GM23338 (cell line): ENCODE data around the gene TOMM40L. TPM values are rescaled to one million over a fixed set of nuclear protein-coding genes. Genes with fewer than 3 reads are reported as not detected.

ENCODE experiments used
- ATAC-seq: fragments of 200-7000 bp; cut with Tn5 transposase; 3 replicates; pipeline ENCODE4 v1.9.1; 2020
- DNase-seq: peaks from one replicate; pipeline ENCODE4 v3.0.0-alpha.2; 2015; ENCODE audit warnings: low spot score
- H2AFZ ChIP-seq: fragments of 200-600 bp; sonication (generic); 2 replicates; pipeline ENCODE4 v1.8.0; 2016; ENCODE audit warnings: antibody characterized with exemption, mild to moderate bottlenecking, moderate library complexity
- H3F3A ChIP-seq: fragments of 200-600 bp; sonication (generic); replicated peaks from 2 replicates; pipeline ENCODE4 v1.8.0; 2017; ENCODE audit warnings: antibody characterized with exemption, mixed run types, low read depth
- H3K27ac ChIP-seq: fragments of 200-600 bp; sonication (generic); 2 replicates; pipeline ENCODE4 v1.6.1; 2016; ENCODE audit warnings: low read depth
- H3K27me3 ChIP-seq: fragments of 200-600 bp; sonication (generic); 2 replicates; pipeline ENCODE4 v1.8.0; 2016; ENCODE audit warnings: mild to moderate bottlenecking, mixed run types, moderate library complexity; ENCODE audit not compliant: insufficient read depth
- H3K36me3 ChIP-seq: fragments of 200-600 bp; sonication (generic); 2 replicates; pipeline ENCODE4 v1.8.0; 2016; ENCODE audit warnings: mild to moderate bottlenecking; ENCODE audit not compliant: insufficient read depth
- H3K4me1 ChIP-seq: fragments of 200-600 bp; sonication (generic); 2 replicates; pipeline ENCODE4 v1.8.0; 2016; ENCODE audit warnings: mild to moderate bottlenecking, moderate library complexity; ENCODE audit not compliant: insufficient read depth
- H3K4me2 ChIP-seq: fragments of 200-600 bp; sonication (generic); 2 replicates; pipeline ENCODE4 v1.7.1; 2017; ENCODE audit warnings: mixed run types
- H3K4me3 ChIP-seq: fragments of 200-600 bp; sonication (generic); 2 replicates; pipeline ENCODE4 v1.6.1; 2016; ENCODE audit warnings: mixed run types
- H3K79me2 ChIP-seq: fragments of 200-600 bp; sonication (generic); replicated peaks from 2 replicates; pipeline ENCODE4 v1.8.0; 2017; ENCODE audit warnings: mild to moderate bottlenecking; ENCODE audit not compliant: insufficient read depth
- H3K9me2 ChIP-seq: fragments of 200-600 bp; sonication (generic); 2 replicates; pipeline ENCODE4 v1.8.0; 2017; ENCODE audit not compliant: insufficient read depth
- H4K20me1 ChIP-seq: fragments of 200-600 bp; sonication (generic); replicated peaks from 2 replicates; pipeline ENCODE4 v1.8.0; 2017; ENCODE audit warnings: mild to moderate bottlenecking; ENCODE audit not compliant: insufficient read depth
- H3K27ac Mint-ChIP-seq: 2 replicates; pipeline ENCODE4 v1.8.0; 2020; ENCODE audit warnings: inconsistent platforms, mild to moderate bottlenecking, moderate library complexity, mixed read lengths
- H3K27me3 Mint-ChIP-seq: 3 replicates; pipeline ENCODE4 v1.8.0; 2022; ENCODE audit warnings: low read depth, mild to moderate bottlenecking, moderate library complexity, mixed read lengths, inconsistent platforms; ENCODE audit not compliant: insufficient read depth, poor library complexity
- H3K36me3 Mint-ChIP-seq: 3 replicates; pipeline ENCODE4 v1.8.0; 2021; ENCODE audit warnings: low read depth, mild to moderate bottlenecking, inconsistent platforms, moderate library complexity, mixed read lengths
- H3K4me1 Mint-ChIP-seq: 3 replicates; pipeline ENCODE4 v1.8.0; 2020; ENCODE audit warnings: mild to moderate bottlenecking, inconsistent platforms, mixed read lengths
- H3K4me3 Mint-ChIP-seq: 3 replicates; pipeline ENCODE4 v1.8.0; 2021; ENCODE audit warnings: moderate library complexity, mild to moderate bottlenecking, inconsistent platforms, mixed read lengths
- H3K9me3 Mint-ChIP-seq: 3 replicates; pipeline ENCODE4 v1.8.0; 2020; ENCODE audit warnings: moderate library complexity, mild to moderate bottlenecking, inconsistent platforms, mixed read lengths
- CREB1 ChIP-seq: fragments of 250-450 bp; sonication (Bioruptor Pico); IDR thresholded peaks from 2 replicates; pipeline ENCODE4 v1.5.0; 2020; ENCODE audit warnings: low read depth, mild to moderate bottlenecking, moderate library complexity
- JUNB ChIP-seq: IDR thresholded peaks from one replicate; pipeline ENCODE4 v1.6.1; 2016; ENCODE audit warnings: antibody characterized with exemption; ENCODE audit not compliant: unreplicated experiment
- NANOG ChIP-seq: IDR thresholded peaks from 2 replicates; pipeline ENCODE4 v1.6.1; 2016; ENCODE audit warnings: antibody characterized with exemption, borderline replicate concordance
- STAT1 ChIP-seq: IDR thresholded peaks from one replicate; pipeline ENCODE4 v1.6.1; 2016; ENCODE audit warnings: antibody characterized with exemption; ENCODE audit not compliant: unreplicated experiment
- ZNF114 ChIP-seq: fragments of 250-450 bp; sonication (Bioruptor Pico); IDR thresholded peaks from 2 replicates; pipeline ENCODE4 v1.5.0; 2020; ENCODE audit warnings: mild to moderate bottlenecking, moderate library complexity
- polyA plus RNA-seq: library from polyadenylated mRNA; unstranded; fragments of >200 nt; fragmentation: Nextera tagmentation; extraction: Ambion mirVana; gene quantifications from 2 replicates; pipeline ENCODE4 v1.2.1, GENCODE V29; 2016
- total RNA-seq: library from RNA; depleted of rRNA; stranded (reverse); fragments of >200 nt; shearing (Covaris generic); gene quantifications from 2 replicates; pipeline ENCODE4 v1.2.3, GENCODE V29; 2014
- TF ChIP-seq, protein P1 (sequence below), 2 experiments: fragments of 200-600 bp in 1 of 2; sonication (generic) in 1 of 2; conservative IDR thresholded peaks; 2 replicates each; pipeline versions ENCODE4 v1.5.1 to v1.6.1; 2016 to 2017; ENCODE audit warnings: antibody characterized with exemption in 2 of 2, low read depth in 2 of 2, mild to moderate bottlenecking in 2 of 2, moderate library complexity in 1 of 2
- TF ChIP-seq, protein P2 (sequence below): IDR thresholded peaks from one replicate; pipeline ENCODE4 v1.6.1; 2018; ENCODE audit warnings: antibody characterized with exemption; ENCODE audit not compliant: unreplicated experiment

The TOMM40L gene
- total and polyA plus RNA-seq, 2 experiments from 2014 or later, result 6.8 to 12.9 TPM

GRCh38 chr1:161227196-161227871 lies 1.5 kb downstream of the TOMM40L start:
- no peak for TF ChIP-seq JUNB
- TF ChIP-seq, protein P1, sequence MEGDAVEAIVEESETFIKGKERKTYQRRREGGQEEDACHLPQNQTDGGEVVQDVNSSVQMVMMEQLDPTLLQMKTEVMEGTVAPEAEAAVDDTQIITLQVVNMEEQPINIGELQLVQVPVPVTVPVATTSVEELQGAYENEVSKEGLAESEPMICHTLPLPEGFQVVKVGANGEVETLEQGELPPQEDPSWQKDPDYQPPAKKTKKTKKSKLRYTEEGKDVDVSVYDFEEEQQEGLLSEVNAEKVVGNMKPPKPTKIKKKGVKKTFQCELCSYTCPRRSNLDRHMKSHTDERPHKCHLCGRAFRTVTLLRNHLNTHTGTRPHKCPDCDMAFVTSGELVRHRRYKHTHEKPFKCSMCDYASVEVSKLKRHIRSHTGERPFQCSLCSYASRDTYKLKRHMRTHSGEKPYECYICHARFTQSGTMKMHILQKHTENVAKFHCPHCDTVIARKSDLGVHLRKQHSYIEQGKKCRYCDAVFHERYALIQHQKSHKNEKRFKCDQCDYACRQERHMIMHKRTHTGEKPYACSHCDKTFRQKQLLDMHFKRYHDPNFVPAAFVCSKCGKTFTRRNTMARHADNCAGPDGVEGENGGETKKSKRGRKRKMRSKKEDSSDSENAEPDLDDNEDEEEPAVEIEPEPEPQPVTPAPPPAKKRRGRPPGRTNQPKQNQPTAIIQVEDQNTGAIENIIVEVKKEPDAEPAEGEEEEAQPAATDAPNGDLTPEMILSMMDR (conservative IDR thresholded peaks at IDR 0.05; ENCODE audit: low read depth in 2 of 2), result peak; percentile 85 to 94
- TF ChIP-seq CREB1 (CRISPR knock-in tag), result no peak
- ATAC-seq (peak; percentile 55), DNase-seq (peak; percentile 92)
- H3K27ac ChIP-seq, result peak overlapping the region; percentile 84; the same call in 1 of the 2 replicates
- Mint-ChIP-seq H3K4me1 (peaks cover 26% of the 10 kb centered on the region), H3K27ac (peak overlapping the region; percentile 95), H3K36me3 (peaks cover 20% of the 10 kb centered on the region), H3K27me3 (peaks cover 6% of the 10 kb centered on the region), H3K4me3 (peak overlapping the region; percentile 97), H3K9me3 (no peaks in the 10 kb centered on the region)
- no peaks in the 10 kb centered on the region for H3K27me3 ChIP-seq
- no peaks in the 10 kb centered on the region for H4K20me1 ChIP-seq
- 0 out of 2 replicates have a peak overlapping the region, but pooled peaks have one; percentile 11 for H2AFZ ChIP-seq
- H3K79me2 ChIP-seq, result no peaks in the 10 kb centered on the region
- peaks cover 13% of the 10 kb centered on the region for H3K4me1 ChIP-seq
- H3K36me3 ChIP-seq, result peaks cover 6% of the 10 kb centered on the region
- peak overlapping the region; percentile 96 for H3K4me2 ChIP-seq
- peaks cover 3% of the 10 kb centered on the region; the same call in 1 of the 2 replicates for H3F3A ChIP-seq
- H3K4me3 ChIP-seq, result peak overlapping the region; percentile 55
- no peaks in the 10 kb centered on the region for H3K9me2 ChIP-seq

DNA sequence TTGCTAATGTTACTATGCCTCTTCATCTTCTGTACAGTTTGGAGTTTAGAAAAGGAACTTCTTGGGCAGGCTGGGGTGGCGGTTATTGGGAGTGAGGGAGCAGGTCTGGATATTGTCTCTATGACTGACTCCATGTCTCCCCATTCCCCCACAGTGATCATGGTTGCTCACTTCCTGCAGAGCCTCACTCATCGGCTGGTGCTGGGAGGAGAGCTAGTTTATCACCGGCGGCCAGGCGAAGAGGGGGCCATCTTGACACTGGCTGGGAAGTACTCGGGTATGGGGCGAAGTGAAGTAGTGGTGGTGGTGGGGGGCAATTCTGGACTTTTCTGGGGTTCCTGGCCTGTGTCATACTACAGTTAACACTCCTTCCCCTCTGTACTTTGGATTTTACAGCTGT lies 2.2 kb downstream of the TOMM40L start:
- peaks cover 26% of the 10 kb centered on the region for H3K4me1 Mint-ChIP-seq
- Histone ChIP-seq H3K79me2 (no peaks in the 10 kb centered on the region), H3F3A (peaks cover 3% of the 10 kb centered on the region; the same call in 1 of the 2 replicates), H2AFZ (no peak overlapping the region), H3K9me2 (no peaks in the 10 kb centered on the region), H3K27ac (no peak overlapping the region), H4K20me1 (no peaks in the 10 kb centered on the region), H3K36me3 (peaks cover 6% of the 10 kb centered on the region), H3K4me2 (peak overlapping the region; percentile 13; the same call in 1 of the 2 replicates), H3K27me3 (no peaks in the 10 kb centered on the region), H3K4me3 (no peak overlapping the region), H3K4me1 (peaks cover 13% of the 10 kb centered on the region)
- no peak overlapping the region; the same call in 2 of the 3 replicates for H3K4me3 Mint-ChIP-seq
- 0 out of 2 replicates have a peak overlapping the region, but pooled peaks have one; percentile 30 for H3K27ac Mint-ChIP-seq
- no peak for DNase-seq
- H3K36me3 Mint-ChIP-seq, result peaks cover 20% of the 10 kb centered on the region
- no peaks in the 10 kb centered on the region for H3K9me3 Mint-ChIP-seq
- no peak for ATAC-seq
- peaks cover 6% of the 10 kb centered on the region for H3K27me3 Mint-ChIP-seq
- no peak for TF ChIP-seq CREB1 (CRISPR knock-in tag)
- TF ChIP-seq STAT1, result no peak
- TF ChIP-seq ZNF114 (CRISPR knock-in tag), result no peak
- TF ChIP-seq, protein P2, sequence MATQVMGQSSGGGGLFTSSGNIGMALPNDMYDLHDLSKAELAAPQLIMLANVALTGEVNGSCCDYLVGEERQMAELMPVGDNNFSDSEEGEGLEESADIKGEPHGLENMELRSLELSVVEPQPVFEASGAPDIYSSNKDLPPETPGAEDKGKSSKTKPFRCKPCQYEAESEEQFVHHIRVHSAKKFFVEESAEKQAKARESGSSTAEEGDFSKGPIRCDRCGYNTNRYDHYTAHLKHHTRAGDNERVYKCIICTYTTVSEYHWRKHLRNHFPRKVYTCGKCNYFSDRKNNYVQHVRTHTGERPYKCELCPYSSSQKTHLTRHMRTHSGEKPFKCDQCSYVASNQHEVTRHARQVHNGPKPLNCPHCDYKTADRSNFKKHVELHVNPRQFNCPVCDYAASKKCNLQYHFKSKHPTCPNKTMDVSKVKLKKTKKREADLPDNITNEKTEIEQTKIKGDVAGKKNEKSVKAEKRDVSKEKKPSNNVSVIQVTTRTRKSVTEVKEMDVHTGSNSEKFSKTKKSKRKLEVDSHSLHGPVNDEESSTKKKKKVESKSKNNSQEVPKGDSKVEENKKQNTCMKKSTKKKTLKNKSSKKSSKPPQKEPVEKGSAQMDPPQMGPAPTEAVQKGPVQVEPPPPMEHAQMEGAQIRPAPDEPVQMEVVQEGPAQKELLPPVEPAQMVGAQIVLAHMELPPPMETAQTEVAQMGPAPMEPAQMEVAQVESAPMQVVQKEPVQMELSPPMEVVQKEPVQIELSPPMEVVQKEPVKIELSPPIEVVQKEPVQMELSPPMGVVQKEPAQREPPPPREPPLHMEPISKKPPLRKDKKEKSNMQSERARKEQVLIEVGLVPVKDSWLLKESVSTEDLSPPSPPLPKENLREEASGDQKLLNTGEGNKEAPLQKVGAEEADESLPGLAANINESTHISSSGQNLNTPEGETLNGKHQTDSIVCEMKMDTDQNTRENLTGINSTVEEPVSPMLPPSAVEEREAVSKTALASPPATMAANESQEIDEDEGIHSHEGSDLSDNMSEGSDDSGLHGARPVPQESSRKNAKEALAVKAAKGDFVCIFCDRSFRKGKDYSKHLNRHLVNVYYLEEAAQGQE, result no peak
- TF ChIP-seq, protein P1 (conservative IDR thresholded peaks at IDR 0.05; ENCODE audit: low read depth in 2 of 2), result no peak
- TF ChIP-seq NANOG, result no peak
- TF ChIP-seq JUNB, result no peak
